ENCODE results near the gene GATAD2A.

DNA sequence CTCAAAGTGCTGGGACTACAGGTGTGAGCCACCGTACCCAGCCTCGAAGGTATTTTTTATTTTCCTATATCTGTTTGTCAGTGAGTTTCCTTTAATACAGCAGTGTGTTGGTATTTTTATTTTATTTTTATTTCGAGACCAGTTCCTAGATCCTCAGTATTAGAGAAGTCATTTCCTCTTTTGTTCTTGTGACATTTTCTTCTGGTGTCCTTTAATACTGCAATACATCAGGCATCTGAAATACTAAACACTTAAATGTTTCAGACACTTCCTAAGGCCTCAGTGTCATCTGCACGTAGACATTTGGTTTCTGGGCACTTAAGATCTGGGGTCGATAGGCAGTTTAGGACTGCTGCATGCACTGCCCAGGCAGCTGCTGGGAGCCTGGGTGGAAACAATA, 22.5 kb downstream of the GATAD2A start:
- TF ChIP-seq, protein P1, sequence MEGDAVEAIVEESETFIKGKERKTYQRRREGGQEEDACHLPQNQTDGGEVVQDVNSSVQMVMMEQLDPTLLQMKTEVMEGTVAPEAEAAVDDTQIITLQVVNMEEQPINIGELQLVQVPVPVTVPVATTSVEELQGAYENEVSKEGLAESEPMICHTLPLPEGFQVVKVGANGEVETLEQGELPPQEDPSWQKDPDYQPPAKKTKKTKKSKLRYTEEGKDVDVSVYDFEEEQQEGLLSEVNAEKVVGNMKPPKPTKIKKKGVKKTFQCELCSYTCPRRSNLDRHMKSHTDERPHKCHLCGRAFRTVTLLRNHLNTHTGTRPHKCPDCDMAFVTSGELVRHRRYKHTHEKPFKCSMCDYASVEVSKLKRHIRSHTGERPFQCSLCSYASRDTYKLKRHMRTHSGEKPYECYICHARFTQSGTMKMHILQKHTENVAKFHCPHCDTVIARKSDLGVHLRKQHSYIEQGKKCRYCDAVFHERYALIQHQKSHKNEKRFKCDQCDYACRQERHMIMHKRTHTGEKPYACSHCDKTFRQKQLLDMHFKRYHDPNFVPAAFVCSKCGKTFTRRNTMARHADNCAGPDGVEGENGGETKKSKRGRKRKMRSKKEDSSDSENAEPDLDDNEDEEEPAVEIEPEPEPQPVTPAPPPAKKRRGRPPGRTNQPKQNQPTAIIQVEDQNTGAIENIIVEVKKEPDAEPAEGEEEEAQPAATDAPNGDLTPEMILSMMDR (conservative IDR thresholded peaks at IDR 0.05; ENCODE audit: low read length), result no peak
- no peak for TF ChIP-seq EZH2phosphoT487 (IDR thresholded peaks at IDR 0.05; ENCODE audit: borderline replicate concordance)

Data from Loucy (cell line).